IMR-90 (cell line): ENCODE results near the gene CD164L2. TPM values are rescaled to one million over a fixed set of nuclear protein-coding genes. Genes with fewer than 3 reads are reported as not detected.

Experiments
- ATAC-seq: fragments of 200-7000 bp; cut with Tn5 transposase; 2 replicates; pipeline ENCODE4 v1.9.1; 2020; ENCODE audit warnings: low read depth, mild to moderate bottlenecking, moderate library complexity
- BruUV-seq: library from RNA; stranded (reverse); fragments of 400-500 nt; replicated peaks from 2 replicates; lab custom pipeline; 2021; lab: Mats Ljungman, UMichigan
- CTCF ChIA-PET: fragments of 300-600 bp; formaldehyde crosslinking; extraction: SDS; loops from one replicate; lab custom pipeline; 2021; ENCODE audit warnings: antibody characterized with exemption; lab: Yijun Ruan, JAX
- POLR2A ChIA-PET: fragments of 300-600 bp; sonication (Branson Sonifier 250); formaldehyde crosslinking; loops from one replicate; lab custom pipeline; 2022; ENCODE audit warnings: antibody characterized with exemption; ENCODE audit not compliant: unreplicated experiment; lab: Charles Lee
- DNase-seq: peaks from one replicate; pipeline ENCODE4 v3.0.0; 2013
- H2AFZ ChIP-seq: replicated peaks from 2 replicates; pipeline ENCODE3; 2013; ENCODE audit warnings: low read length, mild to moderate bottlenecking; ENCODE audit not compliant: poor library complexity
- H2AK5ac ChIP-seq: 2 replicates; pipeline ENCODE4 v1.6.1; 2013; ENCODE audit warnings: low read depth, low read length, inconsistent platforms
- H2AK9ac ChIP-seq: replicated peaks from 2 replicates; pipeline ENCODE3; 2013; ENCODE audit warnings: mild to moderate bottlenecking, low read depth, low read length, moderate library complexity; ENCODE audit not compliant: poor library complexity
- H2BK120ac ChIP-seq: 2 replicates; pipeline ENCODE4 v1.6.1; 2013; ENCODE audit warnings: low read depth, low read length, inconsistent platforms
- H2BK15ac ChIP-seq: 3 replicates; pipeline ENCODE4 v1.6.1; 2013; ENCODE audit warnings: low read depth, low read length, inconsistent platforms
- H2BK20ac ChIP-seq: 2 replicates; pipeline ENCODE4 v1.6.1; 2013; ENCODE audit warnings: low read depth, mild to moderate bottlenecking, inconsistent platforms, low read length, moderate library complexity
- H2BK5ac ChIP-seq: 2 replicates; pipeline ENCODE4 v1.6.1; 2013; ENCODE audit warnings: mild to moderate bottlenecking, low read depth, low read length, inconsistent platforms; ENCODE audit not compliant: poor library complexity, severe bottlenecking
- H3K14ac ChIP-seq: replicated peaks from 2 replicates; pipeline ENCODE4 v1.6.1; 2013; ENCODE audit warnings: low read depth, low read length, inconsistent platforms
- H3K18ac ChIP-seq: 2 replicates; pipeline ENCODE4 v1.6.1; 2013; ENCODE audit warnings: low read depth, low read length, control low read depth
- H3K23ac ChIP-seq: 2 replicates; pipeline ENCODE4 v1.6.1; 2013; ENCODE audit warnings: low read depth, low read length, inconsistent platforms
- H3K27ac ChIP-seq: 2 replicates; pipeline ENCODE4 v1.5.1; 2013; ENCODE audit warnings: mild to moderate bottlenecking, control low read depth, low read length; ENCODE audit not compliant: insufficient read depth
- H3K27me3 ChIP-seq: 2 replicates; pipeline ENCODE4 v1.6.1; 2013; ENCODE audit warnings: low read length; ENCODE audit not compliant: control insufficient read depth, insufficient read depth
- H3K36me3 ChIP-seq: 2 replicates; pipeline ENCODE4 v1.6.1; 2013; ENCODE audit warnings: low read length, mixed read lengths; ENCODE audit not compliant: control insufficient read depth, insufficient read depth
- H3K4ac ChIP-seq: 2 replicates; pipeline ENCODE4 v1.6.1; 2013; ENCODE audit warnings: low read depth, low read length, inconsistent platforms
- H3K4me1 ChIP-seq: 2 replicates; pipeline ENCODE4 v1.6.1; 2013; ENCODE audit warnings: low read length, mixed read lengths; ENCODE audit not compliant: control insufficient read depth, insufficient read depth
- H3K4me2 ChIP-seq: 2 replicates; pipeline ENCODE4 v1.6.1; 2013; ENCODE audit warnings: low read depth, mild to moderate bottlenecking, control low read depth, low read length, moderate library complexity
- H3K4me3 ChIP-seq: 2 replicates; pipeline ENCODE4 v1.5.1; 2013; ENCODE audit warnings: low read depth, mild to moderate bottlenecking, control low read depth, low read length, moderate library complexity; ENCODE audit not compliant: insufficient read depth
- H3K56ac ChIP-seq: 2 replicates; pipeline ENCODE4 v1.6.1; 2013; ENCODE audit warnings: low read length, inconsistent platforms; ENCODE audit not compliant: insufficient read depth; ENCODE audit errors: extremely low read depth
- H3K79me1 ChIP-seq, 2 experiments: 2 replicates each; pipeline ENCODE4 v1.6.1; 2013; ENCODE audit warnings: low read length in 2 of 2, inconsistent platforms in 1 of 2, low read depth in 1 of 2
- H3K9ac ChIP-seq: 2 replicates; pipeline ENCODE4 v1.6.1; 2013; ENCODE audit warnings: low read depth, low read length, control low read depth
- H3K9me1 ChIP-seq: 2 replicates; pipeline ENCODE4 v1.6.1; 2013; ENCODE audit warnings: low read length, inconsistent platforms; ENCODE audit not compliant: insufficient read depth
- H3K9me3 ChIP-seq: 2 replicates; pipeline ENCODE4 v1.6.1; 2013; ENCODE audit warnings: low read length; ENCODE audit not compliant: control insufficient read depth, insufficient read depth
- H4K20me1 ChIP-seq: 2 replicates; pipeline ENCODE4 v1.6.1; 2013; ENCODE audit warnings: low read length, inconsistent platforms; ENCODE audit not compliant: insufficient read depth
- H4K5ac ChIP-seq: 2 replicates; pipeline ENCODE4 v1.6.1; 2013; ENCODE audit warnings: mild to moderate bottlenecking, low read depth, low read length, control low read depth
- H4K8ac ChIP-seq, 2 experiments: 2 replicates each; pipeline ENCODE4 v1.6.1; 2013; ENCODE audit warnings: low read depth in 2 of 2, low read length in 2 of 2, control low read depth in 1 of 2, inconsistent platforms in 1 of 2
- H4K91ac ChIP-seq: 2 replicates; pipeline ENCODE4 v1.6.1; 2013; ENCODE audit warnings: low read depth, low read length, inconsistent platforms; ENCODE audit not compliant: insufficient read depth
- BHLHE40 ChIP-seq: fragments of 150-350 bp; IDR thresholded peaks from 2 replicates; pipeline ENCODE4 v1.6.1; 2016; ENCODE audit warnings: mild to moderate bottlenecking, low read depth, low read length
- CEBPB ChIP-seq: IDR thresholded peaks from 2 replicates; pipeline ENCODE4 v1.6.1; 2012; ENCODE audit warnings: low read depth, low read length, improper control_type of control experiment
- CHD1 ChIP-seq: IDR thresholded peaks from 2 replicates; pipeline ENCODE4 v1.6.1; 2012; ENCODE audit warnings: low read depth, low read length, improper control_type of control experiment
- FOS ChIP-seq: fragments of 150-350 bp; IDR thresholded peaks from 2 replicates; pipeline ENCODE4 v1.6.1; 2016; ENCODE audit warnings: low read depth, low read length
- MAFK ChIP-seq: IDR thresholded peaks from 2 replicates; pipeline ENCODE4 v1.6.1; 2012; ENCODE audit warnings: low read depth, low read length, improper control_type of control experiment
- MAZ ChIP-seq: IDR thresholded peaks from 2 replicates; pipeline ENCODE4 v1.6.1; 2012; ENCODE audit warnings: low read depth, mild to moderate bottlenecking, low read length, improper control_type of control experiment, moderate library complexity, borderline replicate concordance
- NFE2L2 ChIP-seq: fragments of 150-350 bp; IDR thresholded peaks from 2 replicates; pipeline ENCODE4 v1.6.1; 2016; ENCODE audit warnings: low read depth, mild to moderate bottlenecking, low read length
- POLR2A ChIP-seq: IDR thresholded peaks from 2 replicates; pipeline ENCODE4 v1.6.1; 2012; ENCODE audit warnings: mild to moderate bottlenecking, low read depth, low read length
- RAD21 ChIP-seq: IDR thresholded peaks from 2 replicates; pipeline ENCODE4 v1.6.1; 2012; ENCODE audit warnings: low read length, improper control_type of control experiment
- RCOR1 ChIP-seq: IDR thresholded peaks from 2 replicates; pipeline ENCODE4 v1.6.1; 2012; ENCODE audit warnings: mild to moderate bottlenecking, low read length, improper control_type of control experiment; ENCODE audit not compliant: insufficient replicate concordance
- SMC3 ChIP-seq: fragments of 150-350 bp; IDR thresholded peaks from 2 replicates; pipeline ENCODE4 v1.6.1; 2016; ENCODE audit warnings: low read depth, mild to moderate bottlenecking, antibody characterized with exemption, low read length, moderate library complexity
- USF2 ChIP-seq: fragments of 150-350 bp; IDR thresholded peaks from 2 replicates; pipeline ENCODE4 v1.6.1; 2017; ENCODE audit warnings: mild to moderate bottlenecking, antibody characterized with exemption, low read length, low read depth
- WGBS, 2 experiments: methylation state at CpG; one replicate each; pipeline versions ENCODE4 v1.1.5 to v1.1.7; 2013; ENCODE audit warnings: missing lambda C conversion rate in 2 of 2; ENCODE audit not compliant: insufficient read length in 1 of 2; ENCODE audit errors: extremely low coverage in 2 of 2; 5-methylcytosine and 5-hydroxymethylcytosine counted together
- dilution Hi-C: fragments of 300-500 bp; cut with HindIII; formaldehyde crosslinking; loops from one replicate; pipeline ENCODE4 v1.14.3; 2018; ENCODE audit warnings: low sequenced_read_pairs; ENCODE audit not compliant: unreplicated experiment
- in situ Hi-C: fragments of 300-500 bp; cut with MboI; formaldehyde crosslinking; loops from 3 replicates; pipeline ENCODE4 v1.14.3; 2019; ENCODE audit warnings: low sequenced_read_pairs, inconsistent platforms, mixed read lengths
- intact Hi-C: fragments of 100-400 bp; cut with micrococcal nuclease; formaldehyde crosslinking; loops from 2 replicates; pipeline ENCODE4 v1.10.0; 2022
- polyA plus RNA-seq, 3 experiments: library from polyadenylated mRNA; depleted of rRNA; stranded (reverse); fragments of >200 nt; gene quantifications; 2 replicates each; pipeline ENCODE4 v1.2.3, GENCODE V29; 2012; ENCODE audit warnings: low replicate concordance in 1 of 3
- total RNA-seq: library from RNA; depleted of rRNA; stranded (reverse); fragments of >200 nt; gene quantifications from 2 replicates; pipeline ENCODE4 v1.2.3, GENCODE V29; 2012

CD164L2 gene
- total and polyA plus RNA-seq, 2 of the 4 experiments (the other 2 are of a cell fraction): not detected

- DNase-seq (no peak), ATAC-seq (no peak)
- H3K27ac ChIP-seq: no peak overlapping the region
- no peak overlapping the region for H3K14ac ChIP-seq
- H3K4ac ChIP-seq: no peak overlapping the region
- no peak overlapping the region for H4K91ac ChIP-seq
- no peak overlapping the region for H2BK120ac ChIP-seq
- intact Hi-C loops: loop anchor here (10.0 kb wide), 1 partner anchor 202 kb away; no protein-coding TSS in a partner anchor
- H3K18ac ChIP-seq: no peak overlapping the region
- no peak overlapping the region for H3K9ac ChIP-seq
- dilution Hi-C loops: no loop called here
- H3K4me3 ChIP-seq: no peak overlapping the region
- no peak overlapping the region for H2AFZ ChIP-seq
- H3K9me1 ChIP-seq: peaks cover 25% of the 10 kb centered on the region
- in situ Hi-C loops: loop anchor here (5.0 to 10.0 kb wide), 2 partner anchors 210 to 292 kb away; no protein-coding TSS in a partner anchor
- H3K27me3 ChIP-seq: no peaks in the 10 kb centered on the region
- TF ChIP-seq CEBPB: no peak
- no peak for TF ChIP-seq FOS
- TF ChIP-seq RCOR1: no peak
- TF ChIP-seq RAD21: no peak
- no peak for TF ChIP-seq USF2
- no peak for TF ChIP-seq MAFK
- no peak for TF ChIP-seq POLR2A
- no peak for TF ChIP-seq BHLHE40
- no peak for TF ChIP-seq NFE2L2
- no peak for TF ChIP-seq SMC3
- no peak for TF ChIP-seq MAZ
- no peak for TF ChIP-seq CHD1
- no peak overlapping the region for H3K56ac ChIP-seq
- no peak overlapping the region for H4K5ac ChIP-seq
- no peaks in the 10 kb centered on the region for H3K9me3 ChIP-seq
- no peak overlapping the region for H2BK15ac ChIP-seq
- H4K8ac ChIP-seq: no peak overlapping the region
- H3K79me1 ChIP-seq: peaks cover 0 to 32% of the 10 kb centered on the region in 2 experiments; a peak in 3 of 4 replicates
- no TSS peak for BruUV-seq
- H3K4me1 ChIP-seq: peaks cover 9% of the 10 kb centered on the region
- H2AK9ac ChIP-seq: no peak overlapping the region
- no peak overlapping the region for H2BK5ac ChIP-seq
- 0 out of 2 replicates have a peak, but pooled peaks cover 5% of the 10 kb centered on the region for H4K20me1 ChIP-seq
- H2BK20ac ChIP-seq: no peak overlapping the region
- CTCF ChIA-PET: interaction anchor here (4.7 kb wide), 1 partner anchor 98 kb away, joined by 79 read pairs; no protein-coding TSS in a partner anchor
- H3K4me2 ChIP-seq: no peak overlapping the region
- H3K23ac ChIP-seq: no peak overlapping the region
- H2AK5ac ChIP-seq: 0 out of 2 replicates have a peak overlapping the region, but pooled peaks have one; percentile 21
- H3K36me3 ChIP-seq: no peaks in the 10 kb centered on the region; the same call in 1 of the 2 replicates
- 100% methylated on average over 1 of the region's 3 CpGs; no CpG with 5 or more reads in 1 of the 2 experiments for WGBS, 2 experiments
- POLR2A ChIA-PET: interaction anchor here (0.5 to 0.7 kb wide), 2 partner anchors 31 to 37 kb away, joined by 4 to 11 read pairs; no protein-coding TSS in a partner anchor
Measured at GRCh38 chr1:27397110-27397509, 14.0 kb upstream of the CD164L2 start.
